Smooth muscle cell (in vitro differentiated cells): ENCODE data around the gene MPPE1. TPM values are rescaled to one million over a fixed set of nuclear protein-coding genes. Genes with fewer than 3 reads are reported as not detected.

Source experiments
- DNase-seq: peaks from one replicate; lab custom pipeline; 2025; ENCODE audit not compliant: unreplicated experiment; lab: John Stamatoyannopoulos, UW
- H2AFZ ChIP-seq: fragments of 200-600 bp; sonication (generic); 2 replicates; pipeline ENCODE4 v1.6.0; 2016; ENCODE audit warnings: antibody characterized with exemption, low read depth, mild to moderate bottlenecking
- H3F3A ChIP-seq: fragments of 200-600 bp; sonication (generic); 2 replicates; pipeline ENCODE4 v1.6.0; 2017; ENCODE audit warnings: antibody characterized with exemption, low read depth
- H3K27ac ChIP-seq: fragments of 200-600 bp; sonication (generic); 2 replicates; pipeline ENCODE4 v1.5.1; 2016; ENCODE audit warnings: low read depth, mild to moderate bottlenecking
- H3K27me3 ChIP-seq: fragments of 200-600 bp; sonication (generic); 2 replicates; pipeline ENCODE4 v1.6.1; 2016; ENCODE audit warnings: low read depth, mild to moderate bottlenecking
- H3K36me3 ChIP-seq: fragments of 200-600 bp; sonication (generic); 2 replicates; pipeline ENCODE4 v1.5.1; 2016; ENCODE audit warnings: low read depth
- H3K4me1 ChIP-seq: fragments of 200-600 bp; sonication (generic); 2 replicates; pipeline ENCODE4 v1.5.1; 2016; ENCODE audit warnings: low read depth
- H3K4me2 ChIP-seq: fragments of 200-600 bp; sonication (generic); 2 replicates; pipeline ENCODE4 v1.6.0; 2016; ENCODE audit warnings: mild to moderate bottlenecking
- H3K4me3 ChIP-seq: fragments of 200-600 bp; sonication (generic); 2 replicates; pipeline ENCODE4 v1.5.1; 2016; ENCODE audit warnings: mild to moderate bottlenecking
- H3K79me2 ChIP-seq: fragments of 200-600 bp; sonication (generic); 2 replicates; pipeline ENCODE4 v1.6.0; 2016; ENCODE audit warnings: low read depth, mild to moderate bottlenecking
- H3K9ac ChIP-seq: fragments of 200-600 bp; sonication (generic); 2 replicates; pipeline ENCODE4 v1.6.0; 2016; ENCODE audit warnings: low read depth
- H3K9me3 ChIP-seq: fragments of 200-600 bp; sonication (generic); replicated peaks from 2 replicates; pipeline ENCODE4 v1.5.1; 2016; ENCODE audit warnings: low read depth
- H4K20me1 ChIP-seq: fragments of 200-600 bp; sonication (generic); 2 replicates; pipeline ENCODE4 v1.6.0; 2016; ENCODE audit warnings: low read depth
- CTCF ChIP-seq: fragments of 200-600 bp; sonication (generic); IDR thresholded peaks from 2 replicates; pipeline ENCODE4 v1.5.1; 2017; ENCODE audit warnings: borderline replicate concordance, mild to moderate bottlenecking, antibody characterized with exemption; ENCODE audit not compliant: insufficient read depth, poor library complexity, severe bottlenecking
- WGBS: methylation state at CpG from one replicate; pipeline ENCODE4 v1.1.7; 2016; ENCODE audit warnings: low lambda C conversion rate; 5-methylcytosine and 5-hydroxymethylcytosine counted together
- polyA plus RNA-seq: library from polyadenylated mRNA; unstranded; fragments of >200 nt; fragmentation: Nextera tagmentation; extraction: Ambion mirVana; gene quantifications from 2 replicates; pipeline ENCODE4 v1.2.1, GENCODE V29; 2016
- total RNA-seq: library from RNA; depleted of rRNA; stranded (reverse); fragments of >200 nt; gene quantifications from 2 replicates; pipeline ENCODE4 v1.2.3, GENCODE V29; 2014

The MPPE1 gene
- total RNA-seq, result 28.5 and 73.1 TPM in 2 replicates
- polyA plus RNA-seq, result 33.6 and 36.7 TPM in 2 replicates

GRCh38 chr18:11908182-11909060, at the start of gene MPPE1:
Gene MPPE1 (minus strand): TSS chr18:11908317. CDS start chr18:11897264, 11,053 bp downstream.
- H3K4me1 ChIP-seq, result peaks cover 8% of the 10 kb centered on the region
- H4K20me1 ChIP-seq, result no peaks in the 10 kb centered on the region
- no peaks in the 10 kb centered on the region for H3K27me3 ChIP-seq
- H3K27ac ChIP-seq, result peak within 1 kb of the TSS; percentile 96
- WGBS, result 1% methylated on average over 78 of the region's 106 CpGs
- H3F3A ChIP-seq, result peaks cover 9% of the 10 kb centered on the region
- TF ChIP-seq CTCF, result no peak
- H3K4me2 ChIP-seq, result peak within 1 kb of the TSS; percentile 99
- peak within 1 kb of the TSS; percentile 94 for H3K4me3 ChIP-seq
- peaks cover 6% of the 10 kb centered on the region for H3K79me2 ChIP-seq
- H2AFZ ChIP-seq, result peak within 1 kb of the TSS; percentile 99
- no peaks in the 10 kb centered on the region for H3K9me3 ChIP-seq
- peak; percentile 82 for DNase-seq
- H3K9ac ChIP-seq, result peak within 1 kb of the TSS; percentile 94
- no peaks in the 10 kb centered on the region for H3K36me3 ChIP-seq

- Histone ChIP-seq H3K79me2 (no peaks in the 10 kb centered on the region), H3K4me1 (peaks cover 15% of the 10 kb centered on the region), H3K4me2 (no peak overlapping the region), H3K4me3 (no peak overlapping the region), H2AFZ (peak overlapping the region; percentile 79), H3K27ac (peak overlapping the region; percentile 98), H3K36me3 (no peaks in the 10 kb centered on the region), H3F3A (peaks cover 37% of the 10 kb centered on the region), H3K27me3 (no peaks in the 10 kb centered on the region), H3K9me3 (no peaks in the 10 kb centered on the region), H4K20me1 (no peaks in the 10 kb centered on the region), H3K9ac (no peak overlapping the region)
- TF ChIP-seq CTCF, result no peak
- no peak for DNase-seq
- 75% methylated on average over 2 of the region's 2 CpGs for WGBS
Observed at GRCh38 chr18:11957636-11958035, 49.5 kb upstream of the MPPE1 start.

- no peak for DNase-seq
- TF ChIP-seq CTCF, result no peak
- H3K36me3 ChIP-seq, result no peaks in the 10 kb centered on the region
- peaks cover 9% of the 10 kb centered on the region for H3K4me1 ChIP-seq
- no peaks in the 10 kb centered on the region for H4K20me1 ChIP-seq
- H3K4me3 ChIP-seq, result no peak overlapping the region
- peak overlapping the region; percentile 98 for H3K27ac ChIP-seq
- WGBS, result 71% methylated on average over 10 of the region's 10 CpGs
- no peaks in the 10 kb centered on the region for H3K27me3 ChIP-seq
- H3F3A ChIP-seq, result peaks cover 40% of the 10 kb centered on the region
- no peak overlapping the region for H3K4me2 ChIP-seq
- peak overlapping the region; percentile 56 for H3K9ac ChIP-seq
- peak overlapping the region; percentile 75 for H2AFZ ChIP-seq
- no peaks in the 10 kb centered on the region for H3K79me2 ChIP-seq
- no peaks in the 10 kb centered on the region for H3K9me3 ChIP-seq
Observed at GRCh38 chr18:11956371-11957308, 48.5 kb upstream of the MPPE1 start.
